Activated CD4-positive, alpha-beta memory T cell treated with anti-CD3 and anti-CD28 coated beads for 36 hours (primary cell): ENCODE data around the gene MACF1. TPM values are rescaled to one million over a fixed set of nuclear protein-coding genes. Genes with fewer than 3 reads are reported as not detected.

Experiments
- CTCF ChIA-PET: fragments of 350-600 bp; sonication (Branson Sonifier 250); formaldehyde crosslinking; loops from one replicate; lab custom pipeline; 2021; ENCODE audit warnings: antibody characterized with exemption, inconsistent platforms; lab: Charles Lee
- POLR2A ChIA-PET: fragments of 350-600 bp; sonication (Branson Sonifier 250); formaldehyde crosslinking; loops from one replicate; lab custom pipeline; 2021; ENCODE audit warnings: antibody characterized with exemption; lab: Charles Lee
- DNase-seq: peaks from one replicate; pipeline ENCODE4 v3.0.0-alpha.2; 2020
- H3K27ac Mint-ChIP-seq: one replicate; pipeline ENCODE4 v1.8.0; 2021; ENCODE audit warnings: mixed read lengths
- H3K27me3 Mint-ChIP-seq: one replicate; pipeline ENCODE4 v1.8.0; 2021; ENCODE audit warnings: mixed read lengths
- H3K36me3 Mint-ChIP-seq: one replicate; pipeline ENCODE4 v1.8.0; 2021; ENCODE audit warnings: mixed read lengths
- H3K4me1 Mint-ChIP-seq: one replicate; pipeline ENCODE4 v1.8.0; 2021; ENCODE audit warnings: low read depth, mixed read lengths
- H3K4me3 Mint-ChIP-seq: one replicate; pipeline ENCODE4 v1.8.0; 2021; ENCODE audit warnings: mild to moderate bottlenecking, mixed read lengths
- H3K9me3 Mint-ChIP-seq: one replicate; pipeline ENCODE4 v1.8.0; 2021; ENCODE audit warnings: mixed read lengths
- intact Hi-C: fragments of 100-400 bp; cut with micrococcal nuclease; formaldehyde crosslinking; loops from one replicate; pipeline ENCODE4 v1.15.1; 2023
- total RNA-seq, 2 experiments: library from RNA; stranded (reverse); gene quantifications; one replicate each; pipeline ENCODE4 v1.2.3, GENCODE V29; 2021

MACF1 gene
- total RNA-seq, 2 experiments from 2014 or later = 239 to 240 TPM

GRCh38 chr1:39478126-39478915 lies 273.8 kb downstream of the MACF1 start:
- no peak overlapping the region for H3K27ac Mint-ChIP-seq
- H3K36me3 Mint-ChIP-seq = peaks cover 35% of the 10 kb centered on the region
- no peaks in the 10 kb centered on the region for H3K9me3 Mint-ChIP-seq
- no peaks in the 10 kb centered on the region for H3K27me3 Mint-ChIP-seq
- POLR2A ChIA-PET = no interaction called here
- CTCF ChIA-PET = interaction anchor here (1.1 kb wide), 1 partner anchor 380 kb away, joined by 3 read pairs; no protein-coding TSS in a partner anchor
- no peak overlapping the region for H3K4me3 Mint-ChIP-seq
- DNase-seq = no peak
- H3K4me1 Mint-ChIP-seq = no peaks in the 10 kb centered on the region
- intact Hi-C loops = no loop called here

- ChIA-PET POLR2A (no interaction called here), CTCF (interaction anchor here (1.3 to 1.5 kb wide), 2 partner anchors 10 to 70 kb away, joined by 4 to 5 read pairs; no protein-coding TSS in a partner anchor)
- Mint-ChIP-seq H3K9me3 (no peaks in the 10 kb centered on the region), H3K4me3 (no peak overlapping the region), H3K4me1 (no peaks in the 10 kb centered on the region), H3K36me3 (peaks cover 36% of the 10 kb centered on the region), H3K27ac (no peak overlapping the region), H3K27me3 (no peaks in the 10 kb centered on the region)
- intact Hi-C loops = no loop called here
- no peak for DNase-seq
Observed at GRCh38 chr1:39481289-39481688, 276.8 kb downstream of the MACF1 start.

GRCh38 chr1:39483276-39483675 lies 278.8 kb downstream of the MACF1 start:
- no peak overlapping the region for H3K4me3 Mint-ChIP-seq
- POLR2A ChIA-PET = no interaction called here
- peak overlapping the region; percentile 28 for H3K27ac Mint-ChIP-seq
- H3K4me1 Mint-ChIP-seq = no peaks in the 10 kb centered on the region
- H3K27me3 Mint-ChIP-seq = no peaks in the 10 kb centered on the region
- H3K36me3 Mint-ChIP-seq = peaks cover 41% of the 10 kb centered on the region
- DNase-seq = no peak
- CTCF ChIA-PET = no interaction called here
- no peaks in the 10 kb centered on the region for H3K9me3 Mint-ChIP-seq
- intact Hi-C loops = no loop called here

GRCh38 chr1:39484564-39484963 lies 280.1 kb downstream of the MACF1 start:
- CTCF ChIA-PET = no interaction called here
- intact Hi-C loops = no loop called here
- Mint-ChIP-seq H3K4me3 (no peak overlapping the region), H3K36me3 (peaks cover 35% of the 10 kb centered on the region), H3K9me3 (no peaks in the 10 kb centered on the region), H3K4me1 (no peaks in the 10 kb centered on the region), H3K27me3 (no peaks in the 10 kb centered on the region), H3K27ac (no peak overlapping the region)
- POLR2A ChIA-PET = no interaction called here
- DNase-seq = no peak

- Mint-ChIP-seq H3K27ac (peak overlapping the region; percentile 18), H3K27me3 (no peaks in the 10 kb centered on the region), H3K4me1 (no peaks in the 10 kb centered on the region), H3K36me3 (peaks cover 29% of the 10 kb centered on the region), H3K9me3 (no peaks in the 10 kb centered on the region), H3K4me3 (no peak overlapping the region)
- ChIA-PET POLR2A (no interaction called here), CTCF (no interaction called here)
- intact Hi-C loops = no loop called here
- DNase-seq = no peak
Observed at GRCh38 chr1:39485046-39485803, 280.7 kb downstream of the MACF1 start.

- ChIA-PET CTCF (interaction anchor here (1.3 to 2.4 kb wide), 2 partner anchors 50 to 389 kb away, joined by 3 to 7 read pairs; no protein-coding TSS in a partner anchor), POLR2A (no interaction called here)
- H3K9me3 Mint-ChIP-seq = no peaks in the 10 kb centered on the region
- H3K4me1 Mint-ChIP-seq = peaks cover 5% of the 10 kb centered on the region
- H3K27ac Mint-ChIP-seq = no peak overlapping the region
- H3K36me3 Mint-ChIP-seq = peaks cover 18% of the 10 kb centered on the region
- DNase-seq = no peak
- peaks cover 12% of the 10 kb centered on the region for H3K27me3 Mint-ChIP-seq
- intact Hi-C loops = no loop called here
- no peak overlapping the region for H3K4me3 Mint-ChIP-seq
Observed at GRCh38 chr1:39488012-39488545, 283.6 kb downstream of the MACF1 start.

GRCh38 chr1:39488793-39489566 lies 284.5 kb downstream of the MACF1 start:
- intact Hi-C loops = no loop called here
- DNase-seq = no peak
- no peak overlapping the region for H3K4me3 Mint-ChIP-seq
- peaks cover 5% of the 10 kb centered on the region for H3K4me1 Mint-ChIP-seq
- POLR2A ChIA-PET = interaction anchor here (0.8 to 1.2 kb wide), 2 partner anchors 88 to 390 kb away, joined by 3 to 4 read pairs; no protein-coding TSS in a partner anchor
- H3K36me3 Mint-ChIP-seq = peaks cover 14% of the 10 kb centered on the region
- H3K27me3 Mint-ChIP-seq = peaks cover 17% of the 10 kb centered on the region
- CTCF ChIA-PET = interaction anchor here (1.0 to 2.4 kb wide), 3 partner anchors 50 to 390 kb away, joined by 3 to 7 read pairs (median 3); no protein-coding TSS in a partner anchor
- no peak overlapping the region for H3K27ac Mint-ChIP-seq
- H3K9me3 Mint-ChIP-seq = no peaks in the 10 kb centered on the region

- intact Hi-C loops = no loop called here
- no peaks in the 10 kb centered on the region for H3K9me3 Mint-ChIP-seq
- no peak overlapping the region for H3K4me3 Mint-ChIP-seq
- no peak overlapping the region for H3K27ac Mint-ChIP-seq
- ChIA-PET POLR2A (interaction anchor here (0.8 to 1.2 kb wide), 2 partner anchors 87 to 391 kb away, joined by 3 to 4 read pairs; no protein-coding TSS in a partner anchor), CTCF (interaction anchor here (1.0 to 2.4 kb wide), 3 partner anchors 49 to 391 kb away, joined by 3 to 7 read pairs (median 3); no protein-coding TSS in a partner anchor)
- DNase-seq = no peak
- peaks cover 5% of the 10 kb centered on the region for H3K4me1 Mint-ChIP-seq
- H3K27me3 Mint-ChIP-seq = peaks cover 17% of the 10 kb centered on the region
- H3K36me3 Mint-ChIP-seq = peaks cover 12% of the 10 kb centered on the region
Observed at GRCh38 chr1:39489567-39490239, 285.2 kb downstream of the MACF1 start.

- Mint-ChIP-seq H3K4me1 (peaks cover 5% of the 10 kb centered on the region), H3K36me3 (peaks cover 5% of the 10 kb centered on the region)
- CTCF ChIA-PET = interaction anchor here (1.6 to 2.4 kb wide), 2 partner anchors 48 to 392 kb away, joined by 7 read pairs; no protein-coding TSS in a partner anchor
Observed at GRCh38 chr1:39490596-39491145, 286.2 kb downstream of the MACF1 start.

GRCh38 chr1:39491146-39491921 lies 286.8 kb downstream of the MACF1 start, which contains the start of gene BMP8A:
Gene BMP8A (plus strand): TSS chr1:39491636. CDS start chr1:39491992, 356 bp downstream.
- intact Hi-C loops = no loop called here
- Mint-ChIP-seq H3K4me3 (peak within 1 kb of the TSS; percentile 52), H3K36me3 (peaks cover 5% of the 10 kb centered on the region), H3K27ac (no peak within 1 kb of the TSS), H3K4me1 (peaks cover 5% of the 10 kb centered on the region), H3K27me3 (peaks cover 17% of the 10 kb centered on the region), H3K9me3 (no peaks in the 10 kb centered on the region)
- ChIA-PET CTCF (interaction anchor here (1.6 kb wide), 1 partner anchor 393 kb away, joined by 7 read pairs; no protein-coding TSS in a partner anchor), POLR2A (interaction anchor here (0.6 kb wide), 1 partner anchor 376 kb away, joined by 4 read pairs; no protein-coding TSS in a partner anchor)
- peak; percentile 74 for DNase-seq

More at GRCh38 chr1:39490596-39491145, 286.2 kb downstream of the MACF1 start:
- peaks cover 17% of the 10 kb centered on the region for H3K27me3 Mint-ChIP-seq
- intact Hi-C loops = no loop called here
- POLR2A ChIA-PET = interaction anchor here (0.6 kb wide), 1 partner anchor 376 kb away, joined by 4 read pairs; no protein-coding TSS in a partner anchor
- DNase-seq = peak; percentile 18
- no peaks in the 10 kb centered on the region for H3K9me3 Mint-ChIP-seq
- H3K27ac Mint-ChIP-seq = no peak overlapping the region
- peak overlapping the region; percentile 45 for H3K4me3 Mint-ChIP-seq
